GM19324 (cell line): ENCODE results near the gene GAPDH.
A peak's percentile ranks its signal among the peaks of the same experiment; 100 is the strongest.
"Not testable (repeated sequence)": the region's sequence is repeated elsewhere in the genome, so short reads cannot be mapped to it uniquely, and the experiment has no call there.

Experiments used
- ATAC-seq: cut with Tn5 transposase; IDR thresholded peaks from one replicate; pipeline ENCODE4 v1.9.1; 2021; ENCODE audit warnings: mild to moderate bottlenecking, moderate library complexity; ENCODE audit not compliant: unreplicated experiment, low FRiP score

The GAPDH gene

DNA sequence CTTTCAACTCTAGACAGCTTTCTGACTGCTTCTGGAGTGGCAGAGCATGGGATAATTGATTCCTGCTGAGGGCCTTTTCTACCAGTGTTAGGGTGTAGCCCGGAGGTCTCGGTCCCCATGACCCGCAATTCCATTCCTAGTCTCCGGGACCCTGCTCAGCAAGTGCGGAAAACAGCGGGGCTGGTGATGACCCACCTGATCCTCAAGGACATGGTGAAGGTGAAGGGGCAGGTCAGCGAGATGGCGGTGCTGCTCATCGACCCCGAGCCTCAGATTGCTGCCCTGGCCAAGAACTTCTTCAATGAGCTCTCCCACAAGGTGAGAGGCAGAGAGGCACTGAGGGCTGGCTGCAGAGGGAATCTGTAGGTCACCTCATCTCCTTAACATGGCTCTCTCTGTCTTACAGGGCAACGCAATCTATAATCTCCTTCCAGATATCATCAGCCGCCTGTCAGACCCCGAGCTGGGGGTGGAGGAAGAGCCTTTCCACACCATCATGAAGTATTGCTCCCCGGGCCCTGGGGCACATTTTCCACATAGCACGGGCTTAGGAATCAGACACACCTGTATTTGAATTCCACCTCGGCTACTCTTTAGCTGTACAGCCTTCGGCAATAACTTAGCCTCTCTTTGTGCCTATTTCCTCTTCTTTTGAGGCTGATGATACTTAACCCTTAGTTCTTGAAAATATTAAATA lies 5.6 kb upstream of the GAPDH start:
- no peak for ATAC-seq

DNA sequence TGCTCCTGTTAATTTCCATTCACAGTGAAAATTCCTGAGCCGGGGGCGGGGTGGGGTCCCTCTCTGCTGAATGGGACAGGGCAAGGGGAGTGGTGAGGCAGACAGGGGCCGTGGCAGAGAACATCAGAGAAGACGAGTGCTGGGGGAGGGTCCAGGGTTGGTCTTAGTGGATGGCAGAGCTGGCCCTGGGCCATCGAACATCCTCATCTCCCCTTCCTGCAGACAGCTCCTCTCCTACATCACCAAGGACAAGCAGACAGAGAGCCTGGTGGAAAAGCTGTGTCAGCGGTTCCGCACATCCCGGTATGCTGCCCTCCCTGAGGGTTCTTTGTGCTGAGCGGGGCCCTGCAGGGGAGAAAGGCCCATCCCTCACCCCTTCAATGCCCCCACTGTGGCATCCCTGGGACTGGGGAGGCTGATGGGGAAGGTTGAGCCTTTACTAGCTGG lies 5.0 kb upstream of the GAPDH start:
- no peak for ATAC-seq

GRCh38 chr12:6530576-6531260 lies 3.6 kb upstream of the GAPDH start:
- ATAC-seq, result no peak

DNA sequence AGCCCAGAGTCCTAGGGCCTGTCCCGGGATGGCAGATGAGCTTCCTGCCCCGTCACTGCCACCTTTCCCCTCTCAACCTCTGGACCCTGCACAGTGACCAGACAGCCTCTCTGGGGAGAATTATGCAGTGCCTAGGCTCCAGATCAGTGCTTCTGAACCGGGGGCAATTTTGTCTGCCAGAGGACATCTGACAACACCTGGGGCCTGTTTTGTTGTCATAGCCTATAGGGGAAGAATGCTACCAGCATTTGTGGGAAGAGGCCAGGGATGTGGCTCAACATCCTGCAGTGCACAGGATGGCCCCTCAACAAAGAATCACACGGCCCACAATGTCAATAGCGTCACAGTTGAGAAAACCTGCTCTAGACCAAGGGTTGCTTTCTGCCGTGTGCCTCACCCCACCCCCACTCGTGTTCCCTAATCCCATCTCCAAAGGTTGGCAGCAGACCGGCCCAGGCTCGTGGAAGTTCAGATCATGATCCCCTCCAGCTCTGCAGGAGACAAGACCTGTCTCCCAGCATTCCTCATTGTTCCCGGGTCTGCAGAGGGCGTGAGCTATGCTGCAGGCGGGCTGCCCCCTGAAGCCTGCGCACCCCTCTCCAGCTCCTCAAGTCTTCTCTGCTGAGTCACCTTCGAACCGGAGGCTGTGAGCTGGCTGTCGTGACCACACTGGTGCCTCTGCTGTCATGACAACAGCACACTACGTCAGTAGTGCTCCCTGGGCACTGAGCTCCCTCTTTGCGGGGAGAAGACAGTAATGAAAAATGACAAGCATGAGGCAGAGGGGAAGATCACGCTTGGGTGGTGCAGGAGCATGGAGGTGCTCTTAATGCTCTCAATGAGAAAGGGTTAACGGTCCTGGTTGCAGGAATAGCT lies 2.0 kb upstream of the GAPDH start:
- no peak for ATAC-seq

DNA sequence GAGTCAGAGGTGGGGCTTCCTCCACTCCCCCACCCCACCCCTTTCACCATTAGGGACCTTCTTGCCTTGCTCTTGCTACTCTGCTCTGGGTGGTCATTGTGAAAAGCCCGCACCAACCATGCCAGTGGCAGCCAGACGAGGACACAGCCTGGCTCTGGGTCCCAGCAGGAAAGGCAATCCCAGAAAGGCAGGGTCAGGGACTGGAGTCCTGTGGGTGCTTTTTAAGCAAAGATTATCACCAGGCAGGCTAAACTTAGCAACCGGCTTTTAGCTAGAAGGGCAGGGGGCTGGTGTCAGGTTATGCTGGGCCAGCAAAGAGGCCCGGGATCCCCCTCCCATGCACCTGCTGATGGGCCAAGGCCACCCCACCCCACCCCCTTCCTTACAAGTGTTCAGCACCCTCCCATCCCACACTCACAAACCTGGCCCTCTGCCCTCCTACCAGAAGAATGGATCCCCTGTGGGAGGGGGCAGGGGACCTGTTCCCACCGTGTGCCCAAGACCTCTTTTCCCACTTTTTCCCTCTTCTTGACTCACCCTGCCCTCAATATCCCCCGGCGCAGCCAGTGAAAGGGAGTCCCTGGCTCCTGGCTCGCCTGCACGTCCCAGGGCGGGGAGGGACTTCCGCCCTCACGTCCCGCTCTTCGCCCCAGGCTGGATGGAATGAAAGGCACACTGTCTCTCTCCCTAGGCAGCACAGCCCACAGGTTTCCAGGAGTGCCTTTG lies 1.2 kb upstream of the GAPDH start:
- ATAC-seq, result no peak

- no peak for ATAC-seq
These were observed 729 bp upstream of the GAPDH start for GRCh38 chr12:6533653-6533922.

DNA sequence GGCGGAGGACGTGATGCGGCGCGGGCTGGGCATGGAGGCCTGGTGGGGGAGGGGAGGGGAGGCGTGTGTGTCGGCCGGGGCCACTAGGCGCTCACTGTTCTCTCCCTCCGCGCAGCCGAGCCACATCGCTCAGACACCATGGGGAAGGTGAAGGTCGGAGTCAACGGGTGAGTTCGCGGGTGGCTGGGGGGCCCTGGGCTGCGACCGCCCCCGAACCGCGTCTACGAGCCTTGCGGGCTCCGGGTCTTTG lies 303 bp downstream of the GAPDH start:
- no peak for ATAC-seq

DNA sequence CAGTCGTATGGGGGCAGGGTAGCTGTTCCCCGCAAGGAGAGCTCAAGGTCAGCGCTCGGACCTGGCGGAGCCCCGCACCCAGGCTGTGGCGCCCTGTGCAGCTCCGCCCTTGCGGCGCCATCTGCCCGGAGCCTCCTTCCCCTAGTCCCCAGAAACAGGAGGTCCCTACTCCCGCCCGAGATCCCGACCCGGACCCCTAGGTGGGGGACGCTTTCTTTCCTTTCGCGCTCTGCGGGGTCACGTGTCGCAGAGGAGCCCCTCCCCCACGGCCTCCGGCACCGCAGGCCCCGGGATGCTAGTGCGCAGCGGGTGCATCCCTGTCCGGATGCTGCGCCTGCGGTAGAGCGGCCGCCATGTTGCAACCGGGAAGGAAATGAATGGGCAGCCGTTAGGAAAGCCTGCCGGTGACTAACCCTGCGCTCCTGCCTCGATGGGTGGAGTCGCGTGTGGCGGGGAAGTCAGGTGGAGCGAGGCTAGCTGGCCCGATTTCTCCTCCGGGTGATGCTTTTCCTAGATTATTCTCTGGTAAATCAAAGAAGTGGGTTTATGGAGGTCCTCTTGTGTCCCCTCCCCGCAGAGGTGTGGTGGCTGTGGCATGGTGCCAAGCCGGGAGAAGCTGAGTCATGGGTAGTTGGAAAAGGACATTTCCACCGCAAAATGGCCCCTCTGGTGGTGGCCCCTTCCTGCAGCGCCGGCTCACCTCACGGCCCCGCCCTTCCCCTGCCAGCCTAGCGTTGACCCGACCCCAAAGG lies 804 bp downstream of the GAPDH start:
- peak; percentile 4 for ATAC-seq

GRCh38 chr12:6535697-6535946 lies 1.3 kb downstream of the GAPDH start:
- ATAC-seq, result no peak

DNA sequence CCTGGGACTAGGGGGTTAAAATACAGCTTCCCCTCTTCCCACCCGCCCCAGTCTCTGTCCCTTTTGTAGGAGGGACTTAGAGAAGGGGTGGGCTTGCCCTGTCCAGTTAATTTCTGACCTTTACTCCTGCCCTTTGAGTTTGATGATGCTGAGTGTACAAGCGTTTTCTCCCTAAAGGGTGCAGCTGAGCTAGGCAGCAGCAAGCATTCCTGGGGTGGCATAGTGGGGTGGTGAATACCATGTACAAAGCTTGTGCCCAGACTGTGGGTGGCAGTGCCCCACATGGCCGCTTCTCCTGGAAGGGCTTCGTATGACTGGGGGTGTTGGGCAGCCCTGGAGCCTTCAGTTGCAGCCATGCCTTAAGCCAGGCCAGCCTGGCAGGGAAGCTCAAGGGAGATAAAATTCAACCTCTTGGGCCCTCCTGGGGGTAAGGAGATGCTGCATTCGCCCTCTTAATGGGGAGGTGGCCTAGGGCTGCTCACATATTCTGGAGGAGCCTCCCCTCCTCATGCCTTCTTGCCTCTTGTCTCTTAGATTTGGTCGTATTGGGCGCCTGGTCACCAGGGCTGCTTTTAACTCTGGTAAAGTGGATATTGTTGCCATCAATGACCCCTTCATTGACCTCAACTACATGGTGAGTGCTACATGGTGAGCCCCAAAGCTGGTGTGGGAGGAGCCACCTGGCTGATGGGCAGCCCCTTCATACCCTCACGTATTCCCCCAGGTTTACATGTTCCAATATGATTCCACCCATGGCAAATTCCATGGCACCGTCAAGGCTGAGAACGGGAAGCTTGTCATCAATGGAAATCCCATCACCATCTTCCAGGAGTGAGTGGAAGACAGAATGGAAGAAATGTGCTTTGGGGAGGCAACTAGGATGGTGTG lies 1.9 kb downstream of the GAPDH start:
- ATAC-seq, result no peak

DNA sequence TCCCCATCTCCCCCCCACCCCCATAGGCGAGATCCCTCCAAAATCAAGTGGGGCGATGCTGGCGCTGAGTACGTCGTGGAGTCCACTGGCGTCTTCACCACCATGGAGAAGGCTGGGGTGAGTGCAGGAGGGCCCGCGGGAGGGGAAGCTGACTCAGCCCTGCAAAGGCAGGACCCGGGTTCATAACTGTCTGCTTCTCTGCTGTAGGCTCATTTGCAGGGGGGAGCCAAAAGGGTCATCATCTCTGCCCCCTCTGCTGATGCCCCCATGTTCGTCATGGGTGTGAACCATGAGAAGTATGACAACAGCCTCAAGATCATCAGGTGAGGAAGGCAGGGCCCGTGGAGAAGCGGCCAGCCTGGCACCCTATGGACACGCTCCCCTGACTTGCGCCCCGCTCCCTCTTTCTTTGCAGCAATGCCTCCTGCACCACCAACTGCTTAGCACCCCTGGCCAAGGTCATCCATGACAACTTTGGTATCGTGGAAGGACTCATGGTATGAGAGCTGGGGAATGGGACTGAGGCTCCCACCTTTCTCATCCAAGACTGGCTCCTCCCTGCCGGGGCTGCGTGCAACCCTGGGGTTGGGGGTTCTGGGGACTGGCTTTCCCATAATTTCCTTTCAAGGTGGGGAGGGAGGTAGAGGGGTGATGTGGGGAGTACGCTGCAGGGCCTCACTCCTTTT lies 2.7 kb downstream of the GAPDH start:
- ATAC-seq, result no peak

GRCh38 chr12:6537580-6538419 lies 3.5 kb downstream of the GAPDH start:
- ATAC-seq, result not testable (repeated sequence)

- ATAC-seq, result no peak
These were observed 4.3 kb downstream of the GAPDH start for GRCh38 chr12:6538420-6539313.

DNA sequence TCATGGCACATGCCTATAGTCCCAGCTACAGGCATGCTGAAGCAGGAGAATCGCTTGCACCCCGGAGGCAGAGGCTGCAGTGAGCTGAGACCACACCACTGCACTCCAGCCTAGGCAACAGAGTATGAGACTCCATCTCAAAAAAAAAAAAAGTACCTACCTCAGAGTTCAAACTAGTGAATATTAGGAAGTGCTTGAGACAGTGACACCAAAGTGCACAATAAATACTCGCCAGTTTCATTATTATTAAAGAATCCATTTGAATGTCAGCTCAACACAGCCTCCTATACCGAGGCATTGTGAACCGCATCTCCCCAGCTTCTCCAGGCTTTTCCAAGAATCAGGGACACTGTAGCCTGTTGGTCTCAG lies 5.0 kb downstream of the GAPDH start:
- ATAC-seq, result no peak

GRCh38 chr12:6539707-6540134 lies 5.4 kb downstream of the GAPDH start:
- ATAC-seq, result no peak

GRCh38 chr12:6540181-6540877 lies 6.0 kb downstream of the GAPDH start:
- ATAC-seq, result no peak
